ENCODE measurements around the gene PSMA3.

Gene PSMA3

DNA sequence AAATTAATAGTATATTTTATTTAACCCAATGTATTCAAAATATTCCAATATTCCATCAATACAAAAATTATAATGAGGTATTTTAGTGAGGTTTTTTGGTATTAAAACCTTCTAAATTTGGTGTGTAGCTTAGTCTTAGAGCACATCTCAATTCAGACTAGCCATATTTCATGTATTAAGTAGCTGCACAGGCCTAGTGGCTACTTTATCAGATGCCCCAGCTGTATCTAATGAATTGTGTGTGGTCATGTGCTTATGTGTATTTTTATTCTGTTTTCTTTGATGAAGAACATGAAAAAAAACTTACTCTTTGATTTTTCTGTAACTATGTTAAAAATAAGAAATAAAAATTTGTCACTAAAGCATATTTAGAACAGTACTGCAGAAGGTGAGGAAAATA, 31.5 kb upstream of the PSMA3 start:
- TF ChIP-seq, protein P1, sequence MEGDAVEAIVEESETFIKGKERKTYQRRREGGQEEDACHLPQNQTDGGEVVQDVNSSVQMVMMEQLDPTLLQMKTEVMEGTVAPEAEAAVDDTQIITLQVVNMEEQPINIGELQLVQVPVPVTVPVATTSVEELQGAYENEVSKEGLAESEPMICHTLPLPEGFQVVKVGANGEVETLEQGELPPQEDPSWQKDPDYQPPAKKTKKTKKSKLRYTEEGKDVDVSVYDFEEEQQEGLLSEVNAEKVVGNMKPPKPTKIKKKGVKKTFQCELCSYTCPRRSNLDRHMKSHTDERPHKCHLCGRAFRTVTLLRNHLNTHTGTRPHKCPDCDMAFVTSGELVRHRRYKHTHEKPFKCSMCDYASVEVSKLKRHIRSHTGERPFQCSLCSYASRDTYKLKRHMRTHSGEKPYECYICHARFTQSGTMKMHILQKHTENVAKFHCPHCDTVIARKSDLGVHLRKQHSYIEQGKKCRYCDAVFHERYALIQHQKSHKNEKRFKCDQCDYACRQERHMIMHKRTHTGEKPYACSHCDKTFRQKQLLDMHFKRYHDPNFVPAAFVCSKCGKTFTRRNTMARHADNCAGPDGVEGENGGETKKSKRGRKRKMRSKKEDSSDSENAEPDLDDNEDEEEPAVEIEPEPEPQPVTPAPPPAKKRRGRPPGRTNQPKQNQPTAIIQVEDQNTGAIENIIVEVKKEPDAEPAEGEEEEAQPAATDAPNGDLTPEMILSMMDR (IDR thresholded peaks at IDR 0.05; ENCODE audit: low read depth, low read length, missing control alignments): no peak
- DNase-seq (ENCODE audit: low read depth): no peak
- in situ Hi-C loops (cut with HindIII; ENCODE audit: low sequenced_read_pairs): no loop called here
- H3K4me3 ChIP-seq (ENCODE audit: low read depth, low read length): no peak overlapping the region

DNA sequence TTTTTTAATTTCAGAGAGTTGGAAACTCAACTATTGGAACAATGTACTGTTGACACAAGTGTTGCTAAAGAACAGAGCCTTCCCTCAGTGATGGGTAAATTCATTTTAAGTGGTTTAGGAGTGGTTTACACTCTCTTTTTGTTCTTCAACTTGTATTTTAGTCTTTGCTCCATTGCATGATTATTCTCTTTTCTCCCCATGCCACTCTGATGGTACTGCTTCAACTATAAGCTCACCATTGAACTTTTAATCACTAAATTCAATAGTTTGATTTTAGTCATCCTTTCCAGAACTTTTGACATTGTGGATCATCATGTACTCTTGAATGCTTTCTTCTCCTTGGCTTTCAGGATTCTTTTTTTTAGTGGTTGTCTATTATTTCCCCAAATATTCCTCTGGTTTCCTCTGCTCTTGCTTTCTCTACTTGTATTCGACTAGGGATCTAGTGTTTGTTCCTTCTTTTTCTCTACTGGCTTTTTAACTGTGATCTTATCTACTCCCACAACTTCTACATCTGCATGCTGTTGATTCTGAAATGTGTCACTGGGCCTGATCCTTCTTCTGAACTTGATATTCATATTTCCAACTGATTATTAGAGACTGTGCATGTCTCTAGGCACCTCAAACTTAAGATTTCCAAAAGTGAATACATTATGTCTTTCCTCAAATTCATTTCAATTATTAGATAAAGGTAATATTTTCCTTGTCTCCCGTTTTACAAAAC, 29.3 kb upstream of the PSMA3 start:
- TF ChIP-seq, protein P1 (IDR thresholded peaks at IDR 0.05; ENCODE audit: low read depth, low read length, missing control alignments): no peak
- no peak for DNase-seq (ENCODE audit: low read depth)

DNA sequence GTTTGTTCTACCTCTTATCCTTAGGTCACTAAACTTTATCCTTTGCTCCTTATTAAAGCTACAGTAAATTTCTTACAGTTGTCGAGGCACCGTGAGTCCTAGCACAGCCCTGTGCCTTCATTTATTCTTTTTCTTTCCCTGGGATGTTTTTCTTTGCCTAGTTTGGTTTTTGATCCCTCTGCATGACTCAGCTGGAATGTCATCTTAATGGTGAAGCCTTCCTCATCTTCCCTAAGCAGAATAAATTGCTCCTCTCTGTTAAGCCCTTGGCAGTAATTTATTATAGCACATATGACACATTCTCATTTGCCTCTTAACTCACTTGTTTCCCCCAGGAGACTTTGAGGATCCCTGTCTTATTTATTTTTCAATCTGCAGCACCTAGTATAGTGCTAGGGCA, 28.1 kb upstream of the PSMA3 start:
- no peak overlapping the region for H3K4me3 ChIP-seq (ENCODE audit: low read depth, low read length)
- in situ Hi-C loops (cut with HindIII; ENCODE audit: low sequenced_read_pairs): no loop called here
- no peak for DNase-seq (ENCODE audit: low read depth)
- TF ChIP-seq, protein P1 (IDR thresholded peaks at IDR 0.05; ENCODE audit: low read depth, low read length, missing control alignments): no peak

More for the DNA sequence above, 29.3 kb upstream of the PSMA3 start:
- in situ Hi-C loops (cut with HindIII; ENCODE audit: low sequenced_read_pairs): no loop called here
- H3K4me3 ChIP-seq (ENCODE audit: low read depth, low read length): no peak overlapping the region

DNA sequence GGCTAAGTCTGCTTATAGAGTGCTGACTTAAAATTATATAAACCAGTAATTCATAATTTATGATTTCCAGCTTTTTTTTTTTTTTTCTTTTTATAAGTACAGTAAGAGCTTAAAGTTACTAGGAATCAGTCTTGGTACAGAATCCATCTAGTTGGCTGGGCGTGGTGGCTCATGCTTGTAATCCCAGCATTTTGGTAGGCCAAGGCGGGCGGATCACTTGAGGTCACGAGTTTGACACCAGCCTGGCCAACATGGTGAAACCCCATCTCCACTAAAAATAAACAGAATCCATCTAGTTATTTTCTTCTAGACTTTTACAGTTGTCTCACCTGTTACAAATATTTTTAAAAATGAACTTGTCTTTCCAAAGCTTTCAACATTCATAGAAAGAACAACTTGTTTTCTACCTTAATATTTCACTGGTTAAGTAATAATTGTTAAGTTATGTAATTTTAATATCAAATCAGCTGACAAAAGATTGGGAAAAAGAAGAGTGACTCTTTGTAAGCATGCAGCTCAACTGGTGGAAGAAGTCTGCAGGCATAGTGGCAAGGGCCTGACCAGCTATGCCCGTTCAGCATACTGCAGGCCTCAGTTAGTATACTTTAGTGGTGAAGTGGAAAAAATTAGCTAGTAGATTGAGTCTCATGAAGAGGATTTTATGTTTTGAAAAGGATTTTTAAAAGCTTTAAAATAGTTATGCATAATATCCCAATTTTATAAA, 17.4 kb upstream of the PSMA3 start:
- no peak overlapping the region for H3K4me3 ChIP-seq (ENCODE audit: low read depth, low read length)
- DNase-seq (ENCODE audit: low read depth): no peak
- TF ChIP-seq, protein P1 (IDR thresholded peaks at IDR 0.05; ENCODE audit: low read depth, low read length, missing control alignments): no peak
- in situ Hi-C loops (cut with HindIII; ENCODE audit: low sequenced_read_pairs): no loop called here

DNA sequence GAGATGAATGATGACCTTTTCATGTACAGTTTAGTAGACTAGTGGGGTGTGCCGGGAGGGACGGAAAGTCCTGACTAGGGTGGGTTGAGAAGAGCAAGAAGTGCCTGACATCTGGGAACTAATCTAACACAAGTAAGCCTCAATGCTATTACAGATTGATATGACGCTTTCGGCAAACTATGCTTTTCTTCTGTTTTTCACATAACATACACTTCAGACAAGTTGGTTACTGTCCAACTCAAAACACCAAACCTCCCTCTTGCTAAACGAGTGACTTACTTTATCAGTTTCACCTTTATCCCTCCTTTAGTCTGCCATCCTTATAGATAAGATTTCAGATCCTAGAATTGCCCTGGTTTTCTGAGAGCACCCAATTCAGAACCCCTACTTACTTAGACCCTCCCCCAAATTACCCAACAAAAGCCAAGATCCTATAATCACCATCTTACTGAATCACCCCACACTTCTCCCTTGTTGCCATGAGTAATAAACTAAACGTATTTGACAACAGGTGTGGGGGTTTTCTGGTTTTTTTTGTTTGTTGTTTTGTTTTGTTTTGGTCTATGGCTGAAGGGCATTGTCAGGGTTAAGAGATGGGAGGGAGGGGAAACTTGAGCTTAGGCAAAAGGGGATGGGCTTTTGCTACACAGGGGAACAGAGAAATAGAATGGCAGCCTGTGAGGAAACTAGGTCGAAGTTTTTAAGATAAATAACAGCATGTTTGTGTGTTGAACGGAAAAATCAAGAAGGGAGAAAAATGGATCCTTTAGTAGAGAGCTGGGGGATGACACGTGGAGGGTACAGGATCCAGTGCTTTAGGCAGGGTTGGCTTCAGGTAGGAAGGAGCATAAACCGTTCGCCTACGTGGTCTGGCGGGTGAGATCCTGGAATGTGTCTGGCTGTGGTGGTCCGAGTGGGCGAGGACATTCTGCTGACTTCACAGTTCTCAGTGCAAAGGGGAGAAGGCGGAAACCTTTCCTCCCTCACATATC, 6.1 kb upstream of the PSMA3 start:
- DNase-seq (ENCODE audit: low read depth): no peak
- no peak overlapping the region for H3K4me3 ChIP-seq (ENCODE audit: low read depth, low read length)
- in situ Hi-C loops (cut with HindIII; ENCODE audit: low sequenced_read_pairs): no loop called here
- TF ChIP-seq, protein P1 (IDR thresholded peaks at IDR 0.05; ENCODE audit: low read depth, low read length, missing control alignments): no peak
